HS-27A (cell line): Measurements from ENCODE around the gene PPP2R5C.

Experiments
- DNase-seq: peaks from one replicate; pipeline ENCODE4 v3.0.0-alpha.2; 2012; ENCODE audit warnings: low read depth, missing footprints

The PPP2R5C gene

DNA sequence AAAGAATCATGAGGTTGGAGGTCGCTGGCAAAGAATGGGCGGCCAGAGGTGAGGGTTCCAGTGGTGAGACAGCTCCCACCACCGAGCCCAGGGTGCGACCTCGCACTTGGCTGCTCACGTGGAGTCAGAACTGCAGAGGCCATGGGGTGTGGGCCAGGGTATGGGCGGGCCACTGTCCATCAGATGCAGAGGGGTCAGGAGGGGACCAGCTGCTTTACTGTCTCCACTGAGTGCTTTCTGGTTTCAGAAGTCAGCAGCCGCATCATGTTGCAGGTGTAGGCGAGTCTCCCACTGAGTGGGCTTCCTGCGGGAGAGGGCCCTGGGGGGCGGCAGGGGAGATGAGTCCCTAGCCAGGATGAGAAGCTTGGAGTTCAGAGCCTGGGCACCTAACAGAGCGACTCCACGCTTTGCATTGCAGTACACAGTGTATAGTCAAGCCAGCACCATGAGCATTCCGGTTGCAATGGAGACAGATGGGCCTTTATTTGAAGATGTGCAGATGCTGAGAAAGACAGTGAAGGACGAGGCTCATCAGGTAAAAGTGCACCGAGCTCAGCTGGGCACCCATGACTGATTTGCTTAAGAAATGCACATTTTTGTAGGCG lies 156.0 kb downstream of the PPP2R5C start:
- no peak for DNase-seq

DNA sequence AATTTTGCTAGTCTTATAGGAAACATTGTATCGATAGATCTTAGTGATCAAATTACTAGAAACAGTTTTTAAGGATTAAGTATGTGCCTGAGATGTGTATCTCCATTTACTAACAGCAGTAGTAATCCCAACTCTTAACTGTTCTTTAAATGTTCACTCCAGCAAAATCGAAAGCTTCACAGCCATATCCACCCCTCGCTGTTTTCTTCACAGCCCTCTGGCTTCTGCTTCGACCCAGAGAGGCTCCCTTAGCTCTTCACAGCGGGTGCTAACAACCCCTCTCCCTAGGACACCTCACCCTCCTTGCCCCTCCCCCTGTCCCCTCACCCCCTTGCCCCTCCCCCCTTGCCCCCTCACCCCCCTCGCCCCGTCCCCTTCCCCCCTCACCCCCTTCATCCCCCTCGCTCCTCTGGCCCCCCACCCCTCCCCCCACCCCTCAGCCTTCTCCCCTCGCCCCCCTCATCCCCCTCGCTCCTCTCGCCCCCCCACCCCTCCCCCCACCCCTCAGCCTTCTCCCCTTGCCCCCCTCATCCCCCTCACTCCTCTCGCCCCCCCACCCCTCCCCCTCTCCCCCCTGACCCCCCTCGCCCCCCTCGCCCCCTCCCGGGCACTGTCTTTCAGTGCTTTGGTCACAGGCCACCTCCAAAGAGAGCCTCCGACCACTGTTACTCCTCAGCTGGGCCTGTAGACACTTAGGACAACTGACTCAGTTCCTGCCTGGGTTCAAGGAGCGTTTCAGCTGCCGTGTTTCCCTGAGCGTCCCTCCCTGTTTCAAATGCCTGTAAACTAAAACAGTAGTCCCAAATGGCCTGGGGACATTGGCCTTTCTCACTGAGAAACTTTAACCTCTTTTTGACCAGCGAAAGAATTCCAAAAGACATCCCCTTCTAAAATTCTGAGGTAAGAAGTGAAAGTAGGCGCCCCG lies 156.8 kb downstream of the PPP2R5C start:
- DNase-seq: no peak

DNA sequence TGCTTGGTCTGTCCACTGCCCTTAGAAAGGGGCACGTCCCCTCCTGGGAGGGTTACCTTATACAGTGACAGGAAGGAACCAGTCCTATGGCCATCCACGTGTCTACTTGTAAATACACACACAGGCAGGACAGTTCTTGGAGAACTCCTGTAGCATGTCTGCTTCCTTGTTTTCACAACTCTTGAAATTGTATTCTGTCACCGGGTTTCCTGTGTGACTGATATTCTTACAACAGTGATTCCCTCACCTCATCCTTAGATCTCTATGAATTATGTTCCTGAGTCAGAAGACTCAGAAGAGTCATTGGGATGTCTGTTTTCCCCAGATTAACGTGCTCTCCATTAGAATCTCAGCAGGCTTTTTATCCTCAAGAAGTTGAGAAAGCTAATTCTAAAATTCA lies 158.8 kb downstream of the PPP2R5C start:
- DNase-seq: no peak

DNA sequence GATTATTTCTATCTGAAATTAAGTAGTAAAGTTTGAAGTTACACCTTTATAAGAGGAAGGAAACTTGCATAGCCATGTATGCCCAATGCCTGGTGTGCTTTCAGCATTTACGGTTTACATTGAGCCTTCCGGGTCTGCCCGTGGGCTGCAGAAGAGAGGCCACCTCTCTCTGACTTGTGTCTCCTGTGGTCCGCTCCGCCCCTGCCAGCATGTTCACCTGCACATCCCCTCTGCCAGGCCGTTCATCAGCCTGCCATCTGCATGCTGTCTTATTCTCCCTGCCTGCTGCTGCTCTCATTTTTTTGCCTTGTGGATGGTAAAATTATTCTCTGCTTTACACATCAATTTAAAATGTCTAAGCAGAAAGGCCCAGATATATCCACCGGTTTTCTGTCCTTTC lies 161.4 kb downstream of the PPP2R5C start:
- DNase-seq: no peak

DNA sequence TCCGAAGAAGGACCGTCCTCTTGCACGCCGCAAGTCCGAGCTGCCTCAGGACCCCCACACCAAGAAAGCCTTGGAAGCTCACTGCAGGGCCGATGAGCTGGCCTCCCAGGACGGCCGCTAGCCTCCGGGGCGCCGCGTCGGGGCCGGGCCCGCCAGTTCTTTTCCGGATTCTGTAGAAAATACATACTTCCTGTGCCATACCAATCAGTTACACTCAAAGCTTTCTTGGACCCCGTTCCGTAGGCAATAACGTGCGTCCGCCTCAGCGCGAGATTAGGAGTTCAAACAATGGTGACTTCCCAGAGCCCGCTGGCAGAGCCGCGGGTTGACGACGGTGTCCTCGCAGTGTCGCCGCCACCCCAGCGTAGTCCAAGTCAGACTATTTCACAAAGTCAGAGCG lies 163.6 kb downstream of the PPP2R5C start:
- no peak for DNase-seq

DNA sequence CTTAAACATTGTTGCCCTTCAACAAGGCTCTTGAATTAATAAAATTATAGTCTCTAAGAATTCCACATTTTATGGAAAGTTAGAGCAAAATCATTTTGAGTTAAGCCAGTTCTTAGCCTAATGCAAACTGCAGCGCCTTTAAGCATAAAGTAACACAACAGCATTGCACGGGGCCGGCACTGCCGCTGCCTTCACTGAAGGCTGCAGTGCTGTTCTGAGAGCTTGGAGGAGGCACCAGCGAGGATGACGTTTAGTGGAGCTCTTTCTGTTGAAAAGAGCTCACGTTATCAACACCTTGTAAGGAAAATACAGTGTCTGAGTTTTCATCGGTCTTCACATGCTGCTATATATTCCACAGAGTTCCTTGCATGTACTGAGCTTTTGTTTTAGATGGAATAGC lies 164.6 kb downstream of the PPP2R5C start:
- DNase-seq: no peak

DNA sequence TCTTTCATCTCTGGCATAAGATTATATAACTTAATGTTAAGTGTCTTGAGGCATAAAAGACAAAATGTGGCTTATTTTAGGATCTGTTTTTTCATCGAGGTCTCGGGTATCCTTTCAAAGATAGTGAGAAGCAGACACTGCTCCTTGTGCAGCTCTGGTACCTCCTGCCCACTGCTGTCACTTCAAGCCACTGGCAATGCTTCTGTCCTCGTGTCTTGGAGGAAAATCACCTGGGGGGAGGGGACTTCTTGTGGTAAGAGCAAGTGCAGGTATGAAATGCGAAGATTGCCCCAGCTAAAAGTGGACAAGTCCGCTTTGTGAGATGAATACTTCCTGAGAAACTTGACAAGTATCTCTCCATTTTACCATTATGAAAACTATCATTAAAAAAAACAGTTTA lies 165.1 kb downstream of the PPP2R5C start:
- no peak for DNase-seq

DNA sequence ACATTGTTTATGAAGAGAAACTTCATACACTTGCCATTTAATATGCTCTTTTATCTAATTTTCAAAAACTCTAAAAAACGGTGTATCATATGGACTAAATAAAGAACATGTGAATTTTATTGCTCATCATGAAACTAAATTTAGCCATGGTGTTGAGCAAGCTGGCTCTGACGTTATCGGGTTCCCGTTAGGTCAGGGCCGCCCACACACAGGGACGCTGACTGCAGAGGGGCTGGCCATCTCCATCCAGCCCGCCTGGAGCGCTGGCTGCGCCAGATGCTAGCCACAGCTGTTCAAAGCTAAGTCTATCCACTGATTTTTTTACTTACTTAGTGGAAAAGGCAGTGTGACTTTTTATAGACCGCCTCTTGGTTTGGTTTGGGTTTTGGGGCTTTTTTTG lies 166.3 kb downstream of the PPP2R5C start:
- DNase-seq: no peak

DNA sequence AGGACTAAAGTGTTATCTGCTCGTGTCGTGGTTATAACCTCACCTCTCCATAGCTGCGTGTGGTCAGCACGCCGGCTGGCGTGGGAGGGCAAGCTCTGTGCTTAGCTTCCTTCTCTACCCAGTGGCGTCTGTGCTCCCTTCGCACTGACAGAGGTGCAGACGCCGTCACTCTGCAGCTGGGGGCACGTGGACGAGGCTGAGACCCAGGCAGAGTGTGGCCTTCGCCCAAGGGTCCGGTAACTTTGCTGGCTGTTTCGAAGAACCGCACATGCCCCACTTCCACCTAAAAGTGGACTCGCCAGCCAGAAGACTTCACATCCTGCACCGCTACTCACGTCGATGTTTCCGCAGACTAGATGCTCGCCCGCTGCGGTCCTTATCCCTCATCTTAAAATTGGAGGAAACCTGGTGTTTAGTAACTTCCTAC lies 166.9 kb downstream of the PPP2R5C start:
- DNase-seq: no peak

DNA sequence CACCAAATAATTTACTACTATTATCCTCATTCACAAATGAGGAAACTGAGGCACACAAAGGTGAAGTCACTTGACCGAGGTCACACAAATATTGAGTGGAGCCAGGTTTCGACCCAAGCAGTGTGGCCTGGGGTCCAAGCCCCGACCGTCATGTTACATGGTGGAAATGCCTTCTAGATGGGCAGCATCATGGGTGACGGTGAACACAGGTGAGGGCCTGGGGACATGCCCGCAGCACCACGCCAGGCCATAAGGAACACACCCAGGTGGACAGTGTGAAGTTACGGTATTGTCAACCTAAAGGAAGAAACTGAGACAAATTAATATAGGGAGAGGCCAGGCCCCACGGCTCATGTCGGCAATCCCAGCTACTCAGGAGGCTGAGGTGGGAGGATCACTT lies 167.6 kb downstream of the PPP2R5C start:
- no peak for DNase-seq

DNA sequence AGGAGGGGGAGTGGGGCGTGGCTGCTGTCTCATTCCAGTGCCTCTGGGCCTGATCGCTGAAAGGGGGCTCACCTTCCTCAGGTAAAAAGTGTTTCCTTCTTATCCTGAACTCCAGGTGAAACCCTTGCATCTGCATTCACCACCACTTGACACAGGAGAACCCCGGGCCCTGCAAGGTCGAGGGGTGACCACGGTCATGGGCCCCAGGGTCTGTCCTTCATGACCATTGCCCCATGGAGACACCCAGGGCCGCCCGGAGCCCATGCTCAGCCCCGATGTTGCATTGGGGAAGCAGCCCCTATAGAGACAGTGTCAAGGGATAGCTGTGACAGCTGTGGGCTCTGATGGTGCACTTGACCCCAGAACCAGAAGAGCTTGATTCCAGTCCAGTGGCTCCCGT lies 168.4 kb downstream of the PPP2R5C start:
- DNase-seq: no peak

DNA sequence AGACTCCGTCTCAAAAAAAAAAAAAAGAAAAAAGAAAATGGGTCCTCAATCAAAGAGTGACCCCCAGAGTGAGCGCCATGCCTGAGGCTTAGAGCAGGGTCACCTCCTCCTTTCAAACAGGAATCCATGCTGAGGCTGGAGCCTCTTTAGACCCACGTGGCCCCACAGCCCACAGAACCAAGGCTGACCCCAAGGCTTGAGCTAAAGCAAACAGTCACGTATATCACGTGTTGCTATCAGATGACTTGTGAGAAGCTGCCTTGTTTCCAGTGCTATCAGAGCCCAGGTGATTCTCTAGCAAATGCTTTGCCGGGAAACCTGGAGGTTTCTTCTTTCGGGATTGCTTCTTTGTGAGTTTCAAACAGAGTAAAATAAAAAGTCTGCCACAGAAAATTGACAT lies 171.2 kb downstream of the PPP2R5C start:
- no peak for DNase-seq

DNA sequence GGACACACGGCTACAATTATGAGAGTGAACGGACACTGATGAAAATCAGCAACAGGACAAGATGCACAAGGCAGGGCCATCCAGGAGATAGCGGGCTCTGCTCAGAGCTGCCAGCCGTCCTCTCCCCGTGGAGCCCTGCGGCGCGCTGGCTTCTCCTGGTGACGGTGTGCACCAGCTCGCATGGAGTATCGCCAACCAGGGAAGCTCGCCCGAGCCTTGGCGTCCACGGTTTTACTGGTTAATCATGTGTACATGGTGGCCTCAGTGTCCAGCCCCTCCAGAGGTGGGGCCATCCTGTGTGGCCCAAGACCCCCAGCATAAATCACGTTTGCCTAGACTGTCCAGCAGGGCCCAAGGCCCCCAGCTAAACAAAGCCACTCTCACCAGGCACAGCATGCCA lies 171.7 kb downstream of the PPP2R5C start:
- DNase-seq: no peak

DNA sequence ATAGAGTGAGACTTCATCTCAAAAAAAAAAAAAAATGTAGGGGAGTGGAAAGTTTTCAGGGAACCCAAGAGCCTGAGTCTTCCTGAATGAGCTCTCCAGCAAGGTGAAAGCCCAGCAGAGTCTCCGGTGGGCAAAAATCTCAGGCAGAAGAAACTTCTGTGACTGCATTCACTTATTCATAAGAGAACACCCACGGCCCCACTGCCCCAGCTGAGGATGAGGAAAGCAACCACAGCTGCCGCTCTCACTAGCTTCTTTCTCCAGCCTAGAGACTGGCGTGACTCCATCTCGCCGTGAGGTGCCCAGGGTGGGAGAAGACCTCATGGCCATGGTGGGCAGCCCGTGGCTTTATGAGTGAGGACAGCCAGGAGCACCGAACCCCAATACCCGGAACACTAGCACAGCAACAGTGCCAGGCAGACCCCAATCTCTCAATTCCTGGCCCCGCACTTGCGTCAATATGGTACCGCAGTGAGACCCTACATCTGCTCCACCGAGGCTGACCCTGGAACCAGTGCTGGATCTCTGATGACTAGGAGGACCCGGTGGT lies 173.2 kb downstream of the PPP2R5C start:
- no peak for DNase-seq

DNA sequence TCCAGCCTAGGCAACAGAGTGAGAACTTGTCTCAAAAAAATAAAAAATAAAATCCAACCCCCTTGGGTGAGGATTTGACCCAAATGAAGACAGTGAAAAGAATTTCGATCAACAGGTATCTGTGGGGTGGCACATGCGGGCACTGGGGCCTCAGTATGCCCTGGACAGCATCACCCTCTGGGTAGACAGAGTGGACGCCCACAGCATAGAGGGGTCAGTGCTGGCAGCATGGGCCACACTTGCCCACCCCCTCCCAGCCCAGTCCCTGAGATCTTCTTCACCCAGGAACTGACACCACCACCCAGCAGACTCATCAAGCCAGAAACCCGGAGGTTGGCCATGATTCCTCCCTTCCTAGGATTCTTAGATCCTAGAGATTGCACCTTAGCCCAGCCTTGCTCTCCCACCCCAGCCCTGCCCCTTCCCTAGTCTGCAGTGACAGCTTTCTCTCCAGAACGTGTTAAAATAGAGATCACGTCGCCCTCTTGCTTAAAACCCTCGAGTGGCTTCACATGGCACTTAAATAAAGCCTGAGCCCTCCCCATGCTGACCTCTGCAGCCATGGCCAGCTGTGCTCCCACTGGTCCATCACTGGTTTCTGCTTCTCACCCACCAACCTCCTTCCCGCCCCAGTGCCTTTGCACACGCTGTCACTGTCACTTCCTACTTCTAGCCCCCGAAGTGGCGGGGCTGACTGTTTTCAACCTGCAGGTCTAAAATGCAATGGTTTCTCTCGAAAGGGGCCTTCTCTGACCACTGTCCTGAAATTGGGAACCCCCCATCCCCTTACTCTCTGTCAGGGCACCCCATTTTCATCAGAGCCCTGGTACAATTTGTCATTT lies 176.6 kb downstream of the PPP2R5C start:
- no peak for DNase-seq

DNA sequence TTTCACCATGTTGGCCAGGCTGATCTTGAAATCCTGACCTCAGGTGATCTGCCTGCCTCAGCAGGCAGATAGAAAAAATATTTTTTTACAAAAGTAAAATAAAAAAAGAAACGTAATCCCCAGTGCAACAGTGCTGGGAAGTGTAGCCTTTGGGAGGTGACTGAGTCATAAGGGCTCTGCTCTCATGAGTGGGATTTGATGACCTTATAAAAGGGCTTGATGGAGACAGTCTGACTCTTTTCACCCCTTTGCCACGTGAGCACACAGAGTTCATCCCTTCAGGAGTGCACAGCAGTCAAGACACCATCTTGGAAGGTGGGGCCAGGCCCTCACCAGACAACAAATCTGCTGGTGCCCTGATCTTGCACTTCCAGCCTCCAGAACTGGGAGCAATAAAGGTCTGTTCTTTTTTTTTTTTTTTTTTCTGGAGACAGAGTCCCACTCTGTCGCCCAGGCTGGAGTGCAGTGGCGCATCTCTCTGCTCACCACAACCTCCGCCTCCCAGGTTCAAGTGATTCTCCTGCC lies 178.2 kb downstream of the PPP2R5C start:
- DNase-seq: no peak

DNA sequence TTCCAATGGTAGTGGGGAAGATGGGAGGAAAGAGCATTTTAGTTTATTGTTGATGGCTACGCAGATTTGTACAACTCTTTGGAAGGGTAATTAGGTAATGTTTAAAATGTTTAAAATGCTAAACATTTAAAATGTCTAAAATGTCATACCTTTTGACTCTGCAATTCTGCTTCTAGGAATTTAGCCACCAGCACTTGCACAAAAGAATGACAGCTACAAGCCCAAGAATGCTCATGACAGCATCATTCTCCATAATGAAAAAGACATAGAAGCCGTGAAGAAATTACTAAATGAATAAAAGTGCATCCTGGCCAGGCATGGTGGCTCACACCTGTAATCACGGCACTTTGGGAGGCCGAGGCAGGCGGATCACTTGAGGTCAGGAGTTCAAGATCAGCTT lies 182.9 kb downstream of the PPP2R5C start:
- no peak for DNase-seq

DNA sequence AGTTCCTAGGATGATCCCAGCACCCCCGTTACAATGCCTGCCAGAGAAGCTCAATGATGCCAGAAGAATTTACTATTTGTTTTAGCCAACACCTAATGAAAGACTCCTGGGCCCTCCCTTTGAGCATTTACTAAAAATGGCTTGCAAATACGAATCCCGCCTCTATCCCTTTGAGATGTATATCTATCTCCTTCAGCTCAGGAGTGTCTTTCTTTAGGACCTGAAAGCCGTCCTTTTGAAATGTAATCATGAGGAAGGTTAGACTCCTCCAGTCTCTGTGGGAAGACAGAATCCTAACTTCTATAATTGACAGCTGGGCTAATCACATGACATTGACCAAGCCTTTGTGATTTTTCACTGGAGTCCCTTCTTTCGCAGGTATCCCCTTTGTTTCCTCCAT lies 183.7 kb downstream of the PPP2R5C start:
- DNase-seq: no peak

DNA sequence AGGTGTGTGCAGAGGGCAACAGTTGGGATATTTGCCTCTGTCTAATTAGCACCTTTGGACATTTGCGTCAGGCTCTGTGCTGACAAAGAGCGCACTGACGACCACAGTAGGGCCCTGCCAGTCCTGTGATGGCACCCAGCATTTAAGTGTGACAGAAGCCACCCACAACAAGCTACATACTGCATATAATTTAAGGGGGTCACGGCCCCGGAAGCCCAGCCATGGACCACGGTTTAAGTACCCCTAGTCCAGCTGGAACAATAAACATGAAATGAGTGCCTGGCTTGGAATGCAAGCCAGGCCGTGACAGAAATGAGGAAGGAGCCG lies 186.0 kb downstream of the PPP2R5C start:
- no peak for DNase-seq

DNA sequence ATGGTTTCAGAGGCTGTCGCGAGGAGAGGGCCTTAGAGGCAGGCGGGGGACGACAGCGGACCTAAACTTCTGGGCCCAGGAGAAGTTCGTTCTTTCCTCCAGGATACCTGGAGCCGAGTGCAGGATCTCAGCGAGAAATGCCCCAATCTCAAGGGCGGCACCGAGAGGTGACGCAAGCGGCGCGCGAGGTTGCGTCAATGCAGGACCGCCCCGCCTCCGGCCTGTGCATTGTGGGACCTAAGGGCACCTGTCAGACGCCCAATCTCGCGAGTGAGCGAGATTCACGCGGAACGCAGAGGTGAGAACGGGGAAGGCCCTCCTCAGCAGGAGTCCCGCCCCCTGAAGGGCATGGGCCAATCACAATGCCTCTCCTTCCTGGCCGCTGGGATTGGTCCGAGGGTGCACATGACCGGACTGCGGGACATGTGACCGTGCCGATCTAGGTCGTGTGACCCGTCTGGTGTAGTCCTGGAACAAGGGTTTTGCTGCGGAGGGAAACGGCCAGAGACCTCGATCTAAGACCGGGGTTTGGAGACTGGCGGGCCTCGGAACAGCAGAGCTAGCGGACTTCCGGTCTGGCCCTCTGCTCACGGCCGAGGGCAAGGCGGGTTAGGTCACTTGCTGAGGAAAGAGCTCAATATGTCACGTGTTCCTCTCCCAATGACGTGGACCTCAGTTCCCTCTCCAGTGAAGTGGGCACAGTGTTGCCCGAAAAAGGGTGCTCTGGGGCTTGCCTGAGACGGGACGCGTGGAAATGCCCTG lies 186.6 kb downstream of the PPP2R5C start:
- peak; percentile 99 for DNase-seq

DNA sequence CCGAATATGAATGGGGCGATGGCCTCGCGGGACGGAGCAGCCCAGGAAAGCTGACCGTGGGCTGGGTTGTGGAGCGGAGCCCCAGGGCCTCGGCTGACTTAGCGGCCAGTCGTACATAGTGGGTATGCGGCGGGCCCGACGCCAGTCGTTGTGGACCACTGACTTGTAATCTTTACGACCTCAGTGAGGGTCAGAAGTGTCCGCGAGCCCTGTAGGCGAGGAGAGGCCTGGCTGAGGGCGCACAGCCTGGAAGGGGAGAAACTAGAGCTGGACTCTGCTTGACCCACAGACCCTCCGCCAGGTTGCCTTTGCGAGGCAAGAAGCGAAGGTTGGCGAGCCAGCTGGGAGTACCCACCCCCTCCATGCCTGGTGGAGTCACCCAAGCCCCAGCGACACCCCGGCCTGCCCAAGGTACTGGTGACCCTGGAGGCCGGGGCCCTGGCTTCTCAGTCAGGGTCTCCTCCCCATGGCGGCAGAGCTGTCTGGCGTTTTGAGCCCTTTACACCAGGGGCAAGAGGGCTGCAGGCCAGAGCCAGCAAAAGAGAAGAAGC lies 187.2 kb downstream of the PPP2R5C start:
- DNase-seq: no peak
